GM23248 (cell line): ENCODE results near the gene AGBL5. TPM values are rescaled to one million over a fixed set of nuclear protein-coding genes. Genes with fewer than 3 reads are reported as not detected.
A peak's percentile ranks its signal among the peaks of the same experiment; 100 is the strongest.

Source experiments
- DNase-seq: peaks from one replicate; pipeline ENCODE4 v3.0.0-alpha.2; 2015
- H2AFZ ChIP-seq: fragments of 200-600 bp; sonication (generic); 2 replicates; pipeline ENCODE4 v1.6.1; 2016; ENCODE audit warnings: antibody characterized with exemption
- H3F3A ChIP-seq: fragments of 200-600 bp; sonication (generic); 2 replicates; pipeline ENCODE4 v1.6.1; 2016; ENCODE audit warnings: mild to moderate bottlenecking, antibody characterized with exemption, mixed run types; ENCODE audit not compliant: insufficient read depth
- H3K27ac ChIP-seq: fragments of 200-600 bp; sonication (generic); 2 replicates; pipeline ENCODE4 v1.5.1; 2016; ENCODE audit warnings: mild to moderate bottlenecking
- H3K27me3 ChIP-seq: fragments of 200-600 bp; sonication (generic); replicated peaks from 2 replicates; pipeline ENCODE4 v1.6.1; 2016; ENCODE audit warnings: mild to moderate bottlenecking; ENCODE audit not compliant: insufficient read depth
- H3K36me3 ChIP-seq: fragments of 200-600 bp; sonication (generic); 2 replicates; pipeline ENCODE4 v1.6.1; 2016; ENCODE audit warnings: low read depth, mild to moderate bottlenecking
- H3K4me1 ChIP-seq: fragments of 200-600 bp; sonication (generic); 2 replicates; pipeline ENCODE4 v1.6.1; 2016; ENCODE audit warnings: mild to moderate bottlenecking; ENCODE audit not compliant: insufficient read depth
- H3K4me2 ChIP-seq: fragments of 200-600 bp; sonication (generic); one replicate; pipeline ENCODE4 v1.6.1; 2016; ENCODE audit warnings: mild to moderate bottlenecking; ENCODE audit not compliant: unreplicated experiment
- H3K4me3 ChIP-seq: fragments of 200-600 bp; sonication (generic); 2 replicates; pipeline ENCODE4 v1.5.1; 2016; ENCODE audit warnings: mild to moderate bottlenecking
- H3K79me2 ChIP-seq: fragments of 200-600 bp; sonication (generic); 2 replicates; pipeline ENCODE4 v1.6.1; 2016; ENCODE audit warnings: mild to moderate bottlenecking; ENCODE audit not compliant: insufficient read depth
- H3K9ac ChIP-seq: fragments of 200-600 bp; sonication (generic); 2 replicates; pipeline ENCODE4 v1.6.1; 2016; ENCODE audit warnings: mild to moderate bottlenecking
- H3K9me2 ChIP-seq: fragments of 200-600 bp; sonication (generic); 2 replicates; pipeline ENCODE4 v1.6.1; 2016; ENCODE audit warnings: mixed run types, mild to moderate bottlenecking, moderate library complexity; ENCODE audit not compliant: insufficient read depth
- H3K9me3 ChIP-seq: fragments of 200-600 bp; sonication (generic); one replicate; pipeline ENCODE4 v1.6.1; 2017; ENCODE audit warnings: low read depth
- H4K20me1 ChIP-seq: fragments of 200-600 bp; sonication (generic); 2 replicates; pipeline ENCODE4 v1.6.0; 2016; ENCODE audit not compliant: insufficient read depth
- EZH2 ChIP-seq: fragments of 200-600 bp; sonication (generic); IDR thresholded peaks from 2 replicates; pipeline ENCODE4 v1.6.1; 2018; ENCODE audit warnings: antibody characterized with exemption, mild to moderate bottlenecking; ENCODE audit not compliant: insufficient read depth, poor library complexity, severe bottlenecking
- EZH2phosphoT487 ChIP-seq: fragments of 200-600 bp; sonication (generic); IDR thresholded peaks from 2 replicates; pipeline ENCODE4 v1.6.1; 2018; ENCODE audit warnings: antibody characterized with exemption, moderate library complexity, mild to moderate bottlenecking, low read depth; ENCODE audit not compliant: insufficient read depth
- WGBS, 2 experiments: methylation state at CpG; one replicate each; pipeline ENCODE4 v1.1.6; 2015 to 2017; ENCODE audit warnings: low lambda C conversion rate in 2 of 2, low coverage in 1 of 2; ENCODE audit errors: missing lambda C conversion rate in 2 of 2; 5-methylcytosine and 5-hydroxymethylcytosine counted together
- in situ Hi-C: fragments of 300-500 bp; cut with MboI; formaldehyde crosslinking; loops from 2 replicates; pipeline ENCODE4 v1.15.0; 2020
- polyA plus RNA-seq: library from polyadenylated mRNA; unstranded; fragments of >200 nt; fragmentation: Nextera tagmentation; extraction: Ambion mirVana; gene quantifications from 2 replicates; pipeline ENCODE4 v1.2.1, GENCODE V29; 2016
- total RNA-seq: library from RNA; depleted of rRNA; stranded (reverse); fragments of >200 nt; shearing (Covaris generic); gene quantifications from 2 replicates; pipeline ENCODE4 v1.2.3, GENCODE V29; 2014

AGBL5 gene
- total and polyA plus RNA-seq, 2 experiments from 2014 or later: 15.2 to 19.7 TPM

- DNase-seq: peak; percentile 60
These were observed 606 bp downstream of the AGBL5 start for GRCh38 chr2:27051902-27052645.

GRCh38 chr2:27053321-27053720 is 1.9 kb downstream of the AGBL5 start:
- Histone ChIP-seq H4K20me1 (no peaks in the 10 kb centered on the region), H3K79me2 (no peaks in the 10 kb centered on the region), H3K9me3 (no peaks in the 10 kb centered on the region), H3K9me2 (no peaks in the 10 kb centered on the region), H2AFZ (no peak overlapping the region), H3K27me3 (no peaks in the 10 kb centered on the region), H3K4me3 (no peak overlapping the region), H3K4me2 (no peak overlapping the region), H3K27ac (no peak overlapping the region), H3K4me1 (peaks cover 4% of the 10 kb centered on the region; the same call in 1 of the 2 replicates), H3K36me3 (peaks cover 10% of the 10 kb centered on the region; the same call in 1 of the 2 replicates), H3F3A (peaks cover 22% of the 10 kb centered on the region), H3K9ac (no peak overlapping the region)
- TF ChIP-seq EZH2: no peak
- TF ChIP-seq EZH2phosphoT487: no peak
- 92 to 93% methylated on average over 11 of the region's 11 CpGs for WGBS, 2 experiments
- in situ Hi-C loops: no loop called here
- DNase-seq: no peak

More at GRCh38 chr2:27051902-27052645, 606 bp downstream of the AGBL5 start:
- WGBS, 2 experiments: 3 to 4% methylated on average over 13 to 24 of the region's 24 CpGs
- in situ Hi-C loops: no loop called here
- Histone ChIP-seq H4K20me1 (no peaks in the 10 kb centered on the region), H3K9me3 (no peaks in the 10 kb centered on the region), H3F3A (peaks cover 31% of the 10 kb centered on the region), H3K36me3 (peaks cover 10% of the 10 kb centered on the region; the same call in 1 of the 2 replicates), H3K4me2 (peak overlapping the region; percentile 95), H2AFZ (peak overlapping the region; percentile 85), H3K27me3 (no peaks in the 10 kb centered on the region), H3K4me3 (peak overlapping the region; percentile 90), H3K9ac (peak overlapping the region; percentile 80), H3K9me2 (no peaks in the 10 kb centered on the region), H3K27ac (peak overlapping the region; percentile 87), H3K4me1 (peaks cover 4% of the 10 kb centered on the region; the same call in 1 of the 2 replicates), H3K79me2 (no peaks in the 10 kb centered on the region)
- no peak for TF ChIP-seq EZH2phosphoT487
- no peak for TF ChIP-seq EZH2

GRCh38 chr2:27053776-27054175 is 2.3 kb downstream of the AGBL5 start:
- Histone ChIP-seq H3K4me1 (peaks cover 4% of the 10 kb centered on the region; the same call in 1 of the 2 replicates), H3K9me3 (no peaks in the 10 kb centered on the region), H3K4me2 (no peak overlapping the region), H3F3A (peaks cover 18% of the 10 kb centered on the region), H3K4me3 (no peak overlapping the region), H3K9me2 (no peaks in the 10 kb centered on the region), H3K36me3 (peaks cover 10% of the 10 kb centered on the region; the same call in 1 of the 2 replicates), H3K9ac (no peak overlapping the region), H3K27ac (no peak overlapping the region), H2AFZ (no peak overlapping the region), H3K79me2 (no peaks in the 10 kb centered on the region), H3K27me3 (no peaks in the 10 kb centered on the region), H4K20me1 (no peaks in the 10 kb centered on the region)
- 90 to 92% methylated on average over 8 of the region's 8 CpGs for WGBS, 2 experiments
- no peak for DNase-seq
- in situ Hi-C loops: no loop called here
- TF ChIP-seq EZH2: no peak
- no peak for TF ChIP-seq EZH2phosphoT487

- no peaks in the 10 kb centered on the region for H3K9me2 ChIP-seq
- 96 to 99% methylated on average over 11 of the region's 11 CpGs for WGBS, 2 experiments
- in situ Hi-C loops: no loop called here
These were observed 3.3 kb downstream of the AGBL5 start for GRCh38 chr2:27054721-27055120.

More at GRCh38 chr2:27054721-27055120, 3.3 kb downstream of the AGBL5 start:
- H3K36me3 ChIP-seq: peaks cover 10% of the 10 kb centered on the region; the same call in 1 of the 2 replicates
- no peaks in the 10 kb centered on the region for H3K79me2 ChIP-seq
- no peaks in the 10 kb centered on the region for H4K20me1 ChIP-seq
- DNase-seq: no peak
- no peaks in the 10 kb centered on the region for H3K27me3 ChIP-seq
- H3K27ac ChIP-seq: no peak overlapping the region
- H3K9me3 ChIP-seq: no peaks in the 10 kb centered on the region
- TF ChIP-seq EZH2phosphoT487: no peak
- no peak for TF ChIP-seq EZH2
- H3F3A ChIP-seq: peaks cover 11% of the 10 kb centered on the region
- H3K4me1 ChIP-seq: no peaks in the 10 kb centered on the region; the same call in 1 of the 2 replicates
- H3K4me3 ChIP-seq: no peak overlapping the region
- no peak overlapping the region for H3K9ac ChIP-seq
- no peak overlapping the region for H3K4me2 ChIP-seq
- no peak overlapping the region for H2AFZ ChIP-seq
